ENCODE data around the gene BET1L.

DNA sequence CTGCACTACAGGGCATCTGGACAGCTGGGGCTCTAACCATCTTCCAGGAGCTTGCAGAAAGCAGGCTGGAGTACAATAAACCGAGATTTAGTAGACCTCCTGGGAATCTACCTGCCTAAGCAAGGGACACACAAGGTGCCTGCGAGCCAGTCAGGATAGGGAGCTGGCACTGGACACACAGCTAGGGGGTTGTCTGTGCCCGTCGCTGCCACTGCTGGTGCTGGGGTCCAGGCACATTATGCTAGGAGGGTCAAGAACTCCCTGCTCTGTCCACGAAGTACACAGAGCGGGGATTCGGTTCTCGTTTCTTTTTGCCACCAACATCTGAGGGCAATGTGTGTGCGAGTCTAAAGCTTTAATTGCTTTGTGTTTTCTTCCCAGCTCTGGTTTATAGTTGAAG lies 4.5 kb upstream of the BET1L start:
- TF ChIP-seq CTCF (IDR thresholded peaks at IDR 0.05; ENCODE audit: insufficient read depth, low read depth, low read length): no peak
- TF ChIP-seq EZH2 (IDR thresholded peaks at IDR 0.05; ENCODE audit: insufficient read depth, low read length): no peak

All from astrocyte (in vitro differentiated cells and primary cell).